Osteoblast (primary cell): ENCODE results near the gene TLE7. TPM values are rescaled to one million over a fixed set of nuclear protein-coding genes. Genes with fewer than 3 reads are reported as not detected.

Experiments used
- DNase-seq: peaks from one replicate; pipeline ENCODE4 v3.0.0; 2011; ENCODE audit warnings: low spot score, mixed read lengths; ENCODE audit not compliant: insufficient read length; ENCODE audit errors: missing footprints
- H2AFZ ChIP-seq: 2 replicates; pipeline ENCODE4 v1.6.0; 2011; ENCODE audit warnings: mild to moderate bottlenecking, low read length
- H3K27ac ChIP-seq: 2 replicates; pipeline ENCODE4 v1.5.1; 2011; ENCODE audit warnings: mild to moderate bottlenecking, low read depth, low read length, moderate library complexity
- H3K27me3 ChIP-seq: 2 replicates; pipeline ENCODE4 v1.6.0; 2012; ENCODE audit warnings: mild to moderate bottlenecking, control low read depth, inconsistent platforms, low read length, moderate library complexity; ENCODE audit not compliant: insufficient read depth
- H3K36me3 ChIP-seq: 2 replicates; pipeline ENCODE4 v1.5.1; 2011; ENCODE audit warnings: mild to moderate bottlenecking, low read length, control low read depth, moderate library complexity; ENCODE audit not compliant: insufficient read depth
- H3K4me1 ChIP-seq: 2 replicates; pipeline ENCODE4 v1.5.1; 2011; ENCODE audit warnings: mild to moderate bottlenecking, low read length, control low read depth, moderate library complexity; ENCODE audit not compliant: insufficient read depth
- H3K4me2 ChIP-seq: 2 replicates; pipeline ENCODE4 v1.6.0; 2011; ENCODE audit warnings: mild to moderate bottlenecking, low read length; ENCODE audit not compliant: insufficient read depth
- H3K4me3 ChIP-seq: fragments of 200-600 bp; sonication (generic); 3 replicates; pipeline ENCODE4 v1.5.1; 2012; ENCODE audit warnings: mild to moderate bottlenecking, low read length, inconsistent platforms; ENCODE audit not compliant: insufficient read depth
- H3K79me2 ChIP-seq: 2 replicates; pipeline ENCODE4 v1.6.0; 2012; ENCODE audit warnings: mild to moderate bottlenecking, low read length, control low read depth, inconsistent platforms; ENCODE audit not compliant: insufficient read depth
- H3K9me3 ChIP-seq: 2 replicates; pipeline ENCODE4 v1.5.1; 2011; ENCODE audit warnings: low read depth, low read length, control low read depth
- H4K20me1 ChIP-seq: 2 replicates; pipeline ENCODE4 v1.6.0; 2012; ENCODE audit warnings: mild to moderate bottlenecking, low read length, control low read depth; ENCODE audit not compliant: insufficient read depth
- CTCF ChIP-seq: IDR thresholded peaks from 2 replicates; pipeline ENCODE4 v1.5.1; 2011; ENCODE audit warnings: mild to moderate bottlenecking, low read depth, low read length, moderate library complexity; ENCODE audit errors: extremely low read depth
- total RNA-seq: library from RNA; depleted of rRNA; stranded (reverse); fragments of >200 nt; gene quantifications from 2 replicates; pipeline ENCODE4 v1.2.3, GENCODE V29; 2012

TLE7 gene
- total RNA-seq, 1 donor, result not detected

GRCh38 chr16:71484006-71484893 is 42.4 kb upstream of the TLE7 start:
- Histone ChIP-seq H4K20me1 (no peaks in the 10 kb centered on the region), H3K4me2 (peak overlapping the region; percentile 80), H3K79me2 (peaks cover 3% of the 10 kb centered on the region), H3K4me1 (peaks cover 8% of the 10 kb centered on the region), H3K27me3 (no peaks in the 10 kb centered on the region), H2AFZ (peak overlapping the region; percentile 69), H3K36me3 (no peaks in the 10 kb centered on the region), H3K4me3 (peak overlapping the region; percentile 82), H3K27ac (peak overlapping the region; percentile 96), H3K9me3 (no peaks in the 10 kb centered on the region)
- DNase-seq, result peak; percentile 88
- no peak for TF ChIP-seq CTCF

GRCh38 chr16:71482569-71482968 is 40.7 kb upstream of the TLE7 start:
- Histone ChIP-seq H3K4me3 (no peak overlapping the region), H3K36me3 (peaks cover 3% of the 10 kb centered on the region), H3K27me3 (no peaks in the 10 kb centered on the region), H3K79me2 (peaks cover 3% of the 10 kb centered on the region), H3K4me2 (no peak overlapping the region), H2AFZ (no peak overlapping the region), H3K4me1 (peaks cover 8% of the 10 kb centered on the region), H3K27ac (no peak overlapping the region), H4K20me1 (no peaks in the 10 kb centered on the region), H3K9me3 (no peaks in the 10 kb centered on the region)
- TF ChIP-seq CTCF, result no peak
- no peak for DNase-seq

GRCh38 chr16:71480956-71481355 is 39.1 kb upstream of the TLE7 start:
- Histone ChIP-seq H3K27me3 (no peaks in the 10 kb centered on the region), H3K9me3 (peaks cover 7% of the 10 kb centered on the region), H3K27ac (no peak overlapping the region), H3K4me3 (no peak overlapping the region), H3K36me3 (peaks cover 15% of the 10 kb centered on the region), H3K4me2 (no peak overlapping the region), H3K79me2 (peaks cover 3% of the 10 kb centered on the region), H2AFZ (no peak overlapping the region), H3K4me1 (peaks cover 8% of the 10 kb centered on the region), H4K20me1 (no peaks in the 10 kb centered on the region)
- no peak for TF ChIP-seq CTCF
- no peak for DNase-seq

GRCh38 chr16:71479420-71479819 is 37.6 kb upstream of the TLE7 start:
- no peak overlapping the region for H2AFZ ChIP-seq
- peaks cover 11% of the 10 kb centered on the region for H3K9me3 ChIP-seq
- H3K4me3 ChIP-seq, result no peak overlapping the region
- H3K36me3 ChIP-seq, result peaks cover 23% of the 10 kb centered on the region
- TF ChIP-seq CTCF, result peak; percentile 62
- no peak overlapping the region for H3K27ac ChIP-seq
- DNase-seq, result no peak
- peaks cover 14% of the 10 kb centered on the region for H3K4me1 ChIP-seq
- H3K79me2 ChIP-seq, result peaks cover 3% of the 10 kb centered on the region
- H3K4me2 ChIP-seq, result no peak overlapping the region
- H3K27me3 ChIP-seq, result no peaks in the 10 kb centered on the region
- no peaks in the 10 kb centered on the region for H4K20me1 ChIP-seq
